IMR-90 (cell line): Measurements from ENCODE around the gene TSC22D4. TPM values are rescaled to one million over a fixed set of nuclear protein-coding genes. Genes with fewer than 3 reads are reported as not detected.
"Not testable (repeated sequence)": the region's sequence is repeated elsewhere in the genome, so short reads cannot be mapped to it uniquely, and the experiment has no call there.

ENCODE experiments used
- ATAC-seq: fragments of 200-7000 bp; cut with Tn5 transposase; 2 replicates; pipeline ENCODE4 v1.9.1; 2020; ENCODE audit warnings: low read depth, mild to moderate bottlenecking, moderate library complexity
- BruUV-seq: library from RNA; stranded (reverse); fragments of 400-500 nt; replicated peaks from 2 replicates; lab custom pipeline; 2021; lab: Mats Ljungman, UMichigan
- CTCF ChIA-PET: fragments of 300-600 bp; formaldehyde crosslinking; extraction: SDS; loops from one replicate; lab custom pipeline; 2021; ENCODE audit warnings: antibody characterized with exemption; lab: Yijun Ruan, JAX
- POLR2A ChIA-PET: fragments of 300-600 bp; sonication (Branson Sonifier 250); formaldehyde crosslinking; loops from one replicate; lab custom pipeline; 2022; ENCODE audit warnings: antibody characterized with exemption; ENCODE audit not compliant: unreplicated experiment; lab: Charles Lee
- DNase-seq: peaks from one replicate; pipeline ENCODE4 v3.0.0; 2013
- H2AFZ ChIP-seq: replicated peaks from 2 replicates; pipeline ENCODE3; 2013; ENCODE audit warnings: low read length, mild to moderate bottlenecking; ENCODE audit not compliant: poor library complexity
- H2AK5ac ChIP-seq: 2 replicates; pipeline ENCODE4 v1.6.1; 2013; ENCODE audit warnings: low read depth, low read length, inconsistent platforms
- H2AK9ac ChIP-seq: replicated peaks from 2 replicates; pipeline ENCODE3; 2013; ENCODE audit warnings: mild to moderate bottlenecking, low read depth, low read length, moderate library complexity; ENCODE audit not compliant: poor library complexity
- H2BK120ac ChIP-seq: 2 replicates; pipeline ENCODE4 v1.6.1; 2013; ENCODE audit warnings: low read depth, low read length, inconsistent platforms
- H2BK15ac ChIP-seq: 3 replicates; pipeline ENCODE4 v1.6.1; 2013; ENCODE audit warnings: low read depth, low read length, inconsistent platforms
- H2BK20ac ChIP-seq: 2 replicates; pipeline ENCODE4 v1.6.1; 2013; ENCODE audit warnings: low read depth, mild to moderate bottlenecking, inconsistent platforms, low read length, moderate library complexity
- H2BK5ac ChIP-seq: 2 replicates; pipeline ENCODE4 v1.6.1; 2013; ENCODE audit warnings: mild to moderate bottlenecking, low read depth, low read length, inconsistent platforms; ENCODE audit not compliant: poor library complexity, severe bottlenecking
- H3K14ac ChIP-seq: replicated peaks from 2 replicates; pipeline ENCODE4 v1.6.1; 2013; ENCODE audit warnings: low read depth, low read length, inconsistent platforms
- H3K18ac ChIP-seq: 2 replicates; pipeline ENCODE4 v1.6.1; 2013; ENCODE audit warnings: low read depth, low read length, control low read depth
- H3K23ac ChIP-seq: 2 replicates; pipeline ENCODE4 v1.6.1; 2013; ENCODE audit warnings: low read depth, low read length, inconsistent platforms
- H3K27ac ChIP-seq: 2 replicates; pipeline ENCODE4 v1.5.1; 2013; ENCODE audit warnings: mild to moderate bottlenecking, control low read depth, low read length; ENCODE audit not compliant: insufficient read depth
- H3K27me3 ChIP-seq: 2 replicates; pipeline ENCODE4 v1.6.1; 2013; ENCODE audit warnings: low read length; ENCODE audit not compliant: control insufficient read depth, insufficient read depth
- H3K36me3 ChIP-seq: 2 replicates; pipeline ENCODE4 v1.6.1; 2013; ENCODE audit warnings: low read length, mixed read lengths; ENCODE audit not compliant: control insufficient read depth, insufficient read depth
- H3K4ac ChIP-seq: 2 replicates; pipeline ENCODE4 v1.6.1; 2013; ENCODE audit warnings: low read depth, low read length, inconsistent platforms
- H3K4me1 ChIP-seq: 2 replicates; pipeline ENCODE4 v1.6.1; 2013; ENCODE audit warnings: low read length, mixed read lengths; ENCODE audit not compliant: control insufficient read depth, insufficient read depth
- H3K4me2 ChIP-seq: 2 replicates; pipeline ENCODE4 v1.6.1; 2013; ENCODE audit warnings: low read depth, mild to moderate bottlenecking, control low read depth, low read length, moderate library complexity
- H3K4me3 ChIP-seq: 2 replicates; pipeline ENCODE4 v1.5.1; 2013; ENCODE audit warnings: low read depth, mild to moderate bottlenecking, control low read depth, low read length, moderate library complexity; ENCODE audit not compliant: insufficient read depth
- H3K56ac ChIP-seq: 2 replicates; pipeline ENCODE4 v1.6.1; 2013; ENCODE audit warnings: low read length, inconsistent platforms; ENCODE audit not compliant: insufficient read depth; ENCODE audit errors: extremely low read depth
- H3K79me1 ChIP-seq, 2 experiments: 2 replicates each; pipeline ENCODE4 v1.6.1; 2013; ENCODE audit warnings: low read length in 2 of 2, inconsistent platforms in 1 of 2, low read depth in 1 of 2
- H3K9ac ChIP-seq: 2 replicates; pipeline ENCODE4 v1.6.1; 2013; ENCODE audit warnings: low read depth, low read length, control low read depth
- H3K9me1 ChIP-seq: 2 replicates; pipeline ENCODE4 v1.6.1; 2013; ENCODE audit warnings: low read length, inconsistent platforms; ENCODE audit not compliant: insufficient read depth
- H3K9me3 ChIP-seq: 2 replicates; pipeline ENCODE4 v1.6.1; 2013; ENCODE audit warnings: low read length; ENCODE audit not compliant: control insufficient read depth, insufficient read depth
- H4K20me1 ChIP-seq: 2 replicates; pipeline ENCODE4 v1.6.1; 2013; ENCODE audit warnings: low read length, inconsistent platforms; ENCODE audit not compliant: insufficient read depth
- H4K5ac ChIP-seq: 2 replicates; pipeline ENCODE4 v1.6.1; 2013; ENCODE audit warnings: mild to moderate bottlenecking, low read depth, low read length, control low read depth
- H4K8ac ChIP-seq, 2 experiments: 2 replicates each; pipeline ENCODE4 v1.6.1; 2013; ENCODE audit warnings: low read depth in 2 of 2, low read length in 2 of 2, control low read depth in 1 of 2, inconsistent platforms in 1 of 2
- H4K91ac ChIP-seq: 2 replicates; pipeline ENCODE4 v1.6.1; 2013; ENCODE audit warnings: low read depth, low read length, inconsistent platforms; ENCODE audit not compliant: insufficient read depth
- CTCF ChIP-seq: conservative IDR thresholded peaks from 2 replicates; pipeline ENCODE4 v1.5.1; 2012; ENCODE audit warnings: mild to moderate bottlenecking, low read depth, low read length, improper control_type of control experiment
- WGBS, 2 experiments: methylation state at CpG; one replicate each; pipeline versions ENCODE4 v1.1.5 to v1.1.7; 2013; ENCODE audit warnings: missing lambda C conversion rate in 2 of 2; ENCODE audit not compliant: insufficient read length in 1 of 2; ENCODE audit errors: extremely low coverage in 2 of 2; 5-methylcytosine and 5-hydroxymethylcytosine counted together
- dilution Hi-C: fragments of 300-500 bp; cut with HindIII; formaldehyde crosslinking; loops from one replicate; pipeline ENCODE4 v1.14.3; 2018; ENCODE audit warnings: low sequenced_read_pairs; ENCODE audit not compliant: unreplicated experiment
- in situ Hi-C: fragments of 300-500 bp; cut with MboI; formaldehyde crosslinking; loops from 3 replicates; pipeline ENCODE4 v1.14.3; 2019; ENCODE audit warnings: low sequenced_read_pairs, inconsistent platforms, mixed read lengths
- intact Hi-C: fragments of 100-400 bp; cut with micrococcal nuclease; formaldehyde crosslinking; loops from 2 replicates; pipeline ENCODE4 v1.10.0; 2022
- polyA plus RNA-seq, 3 experiments: library from polyadenylated mRNA; depleted of rRNA; stranded (reverse); fragments of >200 nt; gene quantifications; 2 replicates each; pipeline ENCODE4 v1.2.3, GENCODE V29; 2012; ENCODE audit warnings: low replicate concordance in 1 of 3
- total RNA-seq: library from RNA; depleted of rRNA; stranded (reverse); fragments of >200 nt; gene quantifications from 2 replicates; pipeline ENCODE4 v1.2.3, GENCODE V29; 2012

TSC22D4 gene
- total and polyA plus RNA-seq, 2 of the 4 experiments (the other 2 are of a cell fraction): 9.3 to 29.9 TPM

- no peak for TF ChIP-seq CTCF
Observed at GRCh38 chr7:100504887-100505611, 26.0 kb upstream of the TSC22D4 start (continued).

DNA sequence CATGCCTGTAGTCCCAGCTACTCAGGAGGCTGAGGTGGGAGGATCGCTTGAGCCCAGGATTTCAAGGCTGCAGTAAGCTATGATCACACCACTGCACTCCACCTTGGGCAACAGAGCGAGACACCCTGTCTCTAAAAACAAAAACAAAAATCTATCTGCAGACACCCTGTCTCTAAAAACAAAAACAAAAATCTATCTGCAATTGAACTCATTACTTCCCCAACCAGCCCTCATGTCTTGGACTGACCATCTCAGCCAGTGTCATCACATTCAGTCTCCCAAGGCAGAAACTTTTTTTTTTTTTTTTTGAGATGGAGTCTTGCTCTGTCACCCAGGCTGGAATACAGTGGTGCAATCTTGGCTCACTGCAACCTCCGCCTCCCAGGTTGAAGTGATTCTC, 25.0 kb upstream of the TSC22D4 start:
- H3K4me1 ChIP-seq, H3K9me1 ChIP-seq, H4K20me1 ChIP-seq, dilution Hi-C loops, H3K27me3 ChIP-seq, DNase-seq, H3K36me3 ChIP-seq, H2AK9ac ChIP-seq, H3K4me2 ChIP-seq, H3K4me3 ChIP-seq, H4K8ac ChIP-seq, H3K27ac ChIP-seq, H2BK15ac ChIP-seq, intact Hi-C loops, H3K9me3 ChIP-seq, H3K18ac ChIP-seq, H2BK5ac ChIP-seq, H3K56ac ChIP-seq, H2BK20ac ChIP-seq, H3K14ac ChIP-seq, H2AFZ ChIP-seq, H3K9ac ChIP-seq, H3K4ac ChIP-seq, H4K5ac ChIP-seq, ATAC-seq, H3K23ac ChIP-seq, BruUV-seq, H4K91ac ChIP-seq, in situ Hi-C loops, H2AK5ac ChIP-seq, H3K79me1 ChIP-seq: not testable (repeated sequence)
- 0 out of 2 replicates have a peak overlapping the region, but pooled peaks have one; percentile 4 for H2BK120ac ChIP-seq
- no CpG with 5 or more reads among the region's 3 CpGs for WGBS, 2 experiments
- POLR2A ChIA-PET: interaction anchor here (0.7 kb wide), 1 partner anchor 45 kb away, joined by 4 read pairs; no protein-coding TSS in a partner anchor
- CTCF ChIA-PET: interaction anchor here (0.6 to 1.0 kb wide), 2 partner anchors 56 to 99 kb away, joined by 3 to 4 read pairs; no protein-coding TSS in a partner anchor

DNA sequence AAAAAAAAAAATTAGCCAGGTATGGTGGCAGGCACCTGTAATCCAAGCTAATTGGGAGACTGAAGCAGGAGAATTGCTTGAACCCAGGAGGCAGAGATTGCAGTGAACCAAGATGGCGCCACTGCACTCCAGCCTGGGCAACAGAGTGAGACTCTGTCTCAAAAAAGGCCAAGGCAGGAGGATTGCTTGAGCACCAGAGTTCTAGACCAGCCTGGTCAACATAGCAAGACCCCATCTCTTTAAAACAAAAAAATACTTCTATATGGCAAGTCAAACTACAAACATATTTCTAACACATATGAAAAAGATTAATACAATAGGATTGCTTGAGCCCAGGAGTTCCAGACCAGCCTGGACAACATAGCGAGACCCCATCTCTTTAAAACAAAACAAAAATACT, 21.7 kb upstream of the TSC22D4 start:
- H4K20me1 ChIP-seq, H3K4me2 ChIP-seq, H3K9me3 ChIP-seq, H2AFZ ChIP-seq, H3K27ac ChIP-seq, POLR2A ChIA-PET, H3K27me3 ChIP-seq, H3K79me1 ChIP-seq, H2BK5ac ChIP-seq, H4K8ac ChIP-seq, H3K4ac ChIP-seq, dilution Hi-C loops, H2AK5ac ChIP-seq, H3K9me1 ChIP-seq, H3K23ac ChIP-seq, BruUV-seq, H2BK120ac ChIP-seq, H3K14ac ChIP-seq, H4K91ac ChIP-seq, H3K4me1 ChIP-seq, H2BK15ac ChIP-seq, ATAC-seq, H3K9ac ChIP-seq, DNase-seq, H3K56ac ChIP-seq, H4K5ac ChIP-seq, in situ Hi-C loops, H2AK9ac ChIP-seq, H3K4me3 ChIP-seq, H3K18ac ChIP-seq, H3K36me3 ChIP-seq, H2BK20ac ChIP-seq, intact Hi-C loops: not testable (repeated sequence)
- no CpG with 5 or more reads among the region's 2 CpGs for WGBS, 2 experiments
- CTCF ChIA-PET: interaction anchor here (0.6 kb wide), 1 partner anchor 193 kb away, joined by 4 read pairs; the partner anchor contains the start of gene GIGYF1
